HG03139 (cell line): ENCODE results near the gene COMMD3.

Experiments
- ATAC-seq: cut with Tn5 transposase; IDR thresholded peaks from one replicate; pipeline ENCODE4 v1.9.1; 2021; ENCODE audit not compliant: unreplicated experiment

The COMMD3 gene

GRCh38 chr10:22319547-22319979 is 3.4 kb downstream of the COMMD3 start:
- ATAC-seq = no peak

DNA sequence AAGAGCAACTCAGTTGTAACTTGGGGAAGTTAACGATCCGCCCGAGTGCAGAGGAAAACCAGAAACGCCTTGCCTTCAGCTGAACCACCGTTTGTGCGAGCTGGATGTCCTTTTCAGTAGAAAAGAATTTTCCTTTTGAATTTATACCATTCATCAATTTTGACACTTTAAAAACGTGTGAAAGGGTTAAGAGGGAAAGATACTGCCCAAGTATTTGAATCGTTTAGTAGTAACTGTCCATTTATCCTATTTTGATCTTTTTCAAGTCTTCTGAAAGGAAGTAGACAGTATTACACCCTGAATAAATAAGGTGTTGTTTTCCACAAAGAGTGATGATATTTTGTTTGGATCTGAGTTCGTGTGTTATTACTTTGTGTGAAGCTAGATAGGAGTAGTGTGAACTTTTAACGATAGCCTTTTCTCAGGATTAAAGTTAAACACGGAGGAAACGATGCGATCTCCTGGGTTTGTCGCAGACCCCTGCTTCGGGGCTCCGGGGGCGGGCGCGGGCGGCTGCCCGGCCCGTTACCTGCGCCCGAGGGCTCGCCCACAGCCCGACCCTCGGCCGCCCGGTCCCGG is 3.9 kb downstream of the COMMD3 start:
- ATAC-seq = no peak

DNA sequence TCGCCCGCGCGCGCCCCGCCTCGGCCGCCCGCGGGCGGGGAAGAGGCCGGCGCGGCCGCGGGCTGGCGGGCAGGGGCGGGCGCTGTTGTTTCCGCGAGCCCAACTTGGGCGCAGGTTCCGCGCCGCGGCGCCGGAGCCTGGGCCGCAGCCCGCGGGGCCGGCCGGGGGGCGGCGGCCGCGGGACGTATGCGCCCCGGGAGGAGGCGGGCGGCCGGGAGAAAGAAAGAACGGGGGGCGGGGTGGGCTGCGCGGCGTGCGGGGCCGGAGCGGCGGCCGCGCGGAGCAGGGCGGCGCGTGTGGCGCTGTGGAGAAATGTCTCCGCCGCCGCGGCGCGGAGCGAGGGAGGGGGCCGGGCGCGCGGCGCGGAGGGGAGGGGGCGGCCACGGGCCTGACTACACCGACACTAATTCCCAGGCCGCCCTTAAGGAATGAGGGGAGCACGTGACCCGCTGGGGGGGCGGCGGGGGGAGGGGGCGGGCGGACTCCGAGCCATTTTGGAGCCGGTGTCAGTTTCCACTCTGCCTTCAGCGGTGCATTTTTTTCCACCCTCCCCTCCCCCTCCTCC is 4.5 kb downstream of the COMMD3 start, which contains the start of gene BMI1:
BMI1 (plus strand) TSS at position 509 of the 565 bp plus-strand sequence. CDS start 5,351 bp downstream, outside the sequence.
- ATAC-seq = no peak

- ATAC-seq = no peak
Measured at GRCh38 chr10:22321156-22321923, 5.2 kb downstream of the COMMD3 start.

DNA sequence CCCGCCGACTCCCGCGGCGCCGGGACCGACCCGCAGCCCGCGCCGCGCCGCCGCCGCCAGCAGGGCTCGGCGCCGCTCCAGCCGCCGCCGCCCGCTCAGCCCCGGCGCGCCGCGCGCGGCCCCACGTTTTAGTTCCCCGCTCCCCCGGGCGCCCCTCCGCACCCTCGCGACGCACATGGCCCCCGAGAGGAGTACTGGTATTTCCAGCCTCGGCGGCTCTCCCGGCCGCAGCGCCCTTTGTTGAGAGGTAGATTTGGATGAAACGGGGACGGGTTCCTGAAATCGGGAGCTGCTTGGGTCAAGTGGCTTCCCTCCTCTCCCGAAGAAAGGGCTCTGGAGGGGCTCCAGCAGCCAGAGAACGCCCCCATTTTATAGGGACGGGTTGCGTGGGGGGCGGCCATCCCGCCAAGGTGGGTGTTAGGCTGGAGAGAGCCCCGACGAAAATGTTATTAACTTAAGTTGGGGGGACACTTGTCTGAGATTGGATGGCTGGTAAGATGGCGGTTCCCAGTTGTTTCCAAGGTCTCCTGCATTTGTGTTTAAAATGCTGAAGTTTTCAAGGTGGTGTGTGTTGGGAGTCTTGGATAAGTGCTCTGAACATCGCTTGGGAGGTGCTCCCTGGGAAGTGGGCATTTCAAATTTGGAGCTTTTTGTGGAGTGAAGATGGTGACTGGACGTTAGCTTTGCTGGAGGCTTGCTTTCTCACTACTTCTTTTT is 5.9 kb downstream of the COMMD3 start:
- ATAC-seq = no peak

- ATAC-seq = no peak
Measured at GRCh38 chr10:22322641-22323160, 6.5 kb downstream of the COMMD3 start.

GRCh38 chr10:22323538-22324305 is 7.5 kb downstream of the COMMD3 start:
- ATAC-seq = no peak

GRCh38 chr10:22324413-22324812 is 8.2 kb downstream of the COMMD3 start:
- ATAC-seq = no peak

GRCh38 chr10:22324893-22325271 is 8.7 kb downstream of the COMMD3 start:
- ATAC-seq = no peak

GRCh38 chr10:22325272-22326144 is 9.3 kb downstream of the COMMD3 start:
- peak; percentile 43 for ATAC-seq

GRCh38 chr10:22326145-22326702 is 10.0 kb downstream of the COMMD3 start:
- no peak for ATAC-seq

DNA sequence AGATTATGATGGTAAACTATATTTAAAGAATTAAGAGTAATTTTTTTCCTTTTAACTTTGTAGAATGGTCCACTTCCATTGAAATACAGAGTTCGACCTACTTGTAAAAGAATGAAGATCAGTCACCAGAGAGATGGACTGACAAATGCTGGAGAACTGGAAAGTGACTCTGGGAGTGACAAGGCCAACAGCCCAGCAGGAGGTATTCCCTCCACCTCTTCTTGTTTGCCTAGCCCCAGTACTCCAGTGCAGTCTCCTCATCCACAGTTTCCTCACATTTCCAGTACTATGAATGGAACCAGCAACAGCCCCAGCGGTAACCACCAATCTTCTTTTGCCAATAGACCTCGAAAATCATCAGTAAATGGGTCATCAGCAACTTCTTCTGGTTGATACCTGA is 13.0 kb downstream of the COMMD3 start:
- ATAC-seq = no peak

DNA sequence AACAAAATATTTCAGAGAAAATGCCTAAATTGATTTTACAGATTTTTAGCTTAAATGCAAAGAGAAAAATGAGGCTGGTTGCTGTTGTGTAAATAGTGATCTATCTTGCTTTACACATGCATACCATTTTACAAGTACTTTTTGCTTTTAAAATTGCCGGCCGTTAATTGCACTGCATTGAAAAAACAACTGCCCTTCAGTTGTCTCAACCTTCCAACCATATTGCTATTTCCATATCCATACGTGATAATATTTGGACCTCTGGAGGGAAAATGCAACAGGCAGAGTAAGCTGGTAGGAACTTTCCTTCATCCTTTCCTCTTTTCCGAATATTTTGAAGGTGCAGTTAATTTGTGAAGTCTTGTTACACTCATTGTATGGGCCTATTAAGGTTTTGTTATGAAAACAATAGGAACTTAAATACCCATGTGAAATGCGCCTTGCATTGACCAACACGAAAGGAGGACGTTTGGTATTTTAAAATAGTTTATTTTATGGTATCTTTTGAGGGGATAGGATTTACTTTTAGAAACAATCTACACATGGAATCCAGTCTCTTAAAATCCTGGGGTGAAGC is 16.0 kb downstream of the COMMD3 start:
- no peak for ATAC-seq

- ATAC-seq = no peak
Measured at GRCh38 chr10:22333167-22333974, 17.2 kb downstream of the COMMD3 start.

- no peak for ATAC-seq
Measured at GRCh38 chr10:22333975-22334282, 17.7 kb downstream of the COMMD3 start.

DNA sequence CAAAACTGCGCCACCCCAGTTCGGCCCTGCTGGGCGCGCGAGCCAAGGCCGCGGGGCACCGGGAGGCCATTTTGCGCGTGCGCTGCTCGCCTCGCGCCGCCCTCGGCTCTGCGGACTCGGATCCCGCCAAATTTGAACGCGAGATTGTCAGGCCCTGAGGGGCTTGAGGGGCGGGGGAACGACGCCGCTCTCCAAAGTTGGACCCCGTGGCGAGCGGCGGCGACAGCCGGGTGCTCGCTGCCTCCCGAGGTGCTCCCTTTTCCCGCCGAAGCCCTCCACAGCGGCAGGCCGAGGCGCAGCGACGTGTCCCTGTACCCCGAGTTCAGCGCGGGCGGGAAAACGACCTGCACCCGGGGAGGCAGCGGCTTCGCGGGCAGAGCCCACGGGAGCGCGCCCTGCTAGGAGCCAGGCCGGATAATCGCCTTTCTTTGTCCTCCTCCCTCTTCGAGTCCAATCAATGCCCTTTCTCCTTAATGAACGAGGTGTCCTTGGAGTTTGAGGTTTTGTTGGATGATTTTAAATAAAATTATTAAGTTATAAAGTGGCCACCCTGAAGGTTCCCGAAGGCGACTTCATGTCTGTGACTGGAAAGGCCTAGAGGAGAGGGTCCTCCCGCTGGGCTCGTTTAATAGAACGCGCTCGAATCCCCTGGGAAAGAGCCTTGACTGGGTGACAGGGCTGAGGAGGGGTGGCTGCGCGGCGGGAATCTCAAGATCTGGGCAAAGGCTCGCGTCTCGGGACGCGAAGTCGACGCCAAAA is 18.4 kb downstream of the COMMD3 start:
- ATAC-seq = no peak

GRCh38 chr10:22335173-22335933 is 19.2 kb downstream of the COMMD3 start:
- no peak for ATAC-seq
